HL-60/S4 treated with phorbol 12-myristate 13-acetate at 8.2 ng/mL for 4 days and 3 days (cell line): ENCODE results near the gene ITGBL1.

Source experiments
- in situ Hi-C: fragments of 300-500 bp; cut with MboI; formaldehyde crosslinking; loops from 2 replicates; pipeline ENCODE4 v1.15.0; 2022; ENCODE audit warnings: low sequenced_read_pairs

ITGBL1 gene

GRCh38 chr13:101691341-101691860 is 238.9 kb downstream of the ITGBL1 start:
- in situ Hi-C loops: no loop called here

DNA sequence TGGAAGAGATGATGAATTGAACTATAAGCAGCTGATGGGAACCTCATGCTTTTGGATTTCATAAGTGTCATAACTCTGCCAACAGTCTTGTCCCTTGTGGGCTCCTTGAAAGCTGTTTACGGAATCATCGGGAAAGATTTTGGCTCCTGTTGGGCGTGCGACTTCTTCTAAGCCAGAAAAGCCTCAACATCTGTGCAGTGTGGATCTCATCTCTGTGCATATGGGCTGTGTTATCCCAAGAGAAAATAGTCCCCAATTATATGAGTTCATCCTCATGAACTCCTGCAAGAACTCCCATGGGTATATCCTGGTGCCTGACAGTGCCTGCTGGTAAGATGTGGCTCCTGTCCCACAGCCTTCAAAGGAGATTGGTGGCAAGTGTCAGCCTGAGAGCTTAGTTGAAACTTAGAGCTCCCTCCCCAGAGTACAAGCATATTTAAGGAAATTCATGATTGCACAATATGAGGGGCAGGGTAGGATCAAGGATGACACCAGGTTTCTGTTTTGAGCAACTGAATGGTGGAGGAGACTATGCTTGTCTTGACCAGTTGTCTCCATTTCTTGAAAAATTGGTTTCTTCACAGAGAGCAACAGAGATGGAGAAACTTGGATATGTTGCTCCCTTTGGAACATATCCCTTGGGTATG is 243.5 kb downstream of the ITGBL1 start:
- in situ Hi-C loops: no loop called here

GRCh38 chr13:101697745-101698144 is 245.3 kb downstream of the ITGBL1 start:
- in situ Hi-C loops: no loop called here

DNA sequence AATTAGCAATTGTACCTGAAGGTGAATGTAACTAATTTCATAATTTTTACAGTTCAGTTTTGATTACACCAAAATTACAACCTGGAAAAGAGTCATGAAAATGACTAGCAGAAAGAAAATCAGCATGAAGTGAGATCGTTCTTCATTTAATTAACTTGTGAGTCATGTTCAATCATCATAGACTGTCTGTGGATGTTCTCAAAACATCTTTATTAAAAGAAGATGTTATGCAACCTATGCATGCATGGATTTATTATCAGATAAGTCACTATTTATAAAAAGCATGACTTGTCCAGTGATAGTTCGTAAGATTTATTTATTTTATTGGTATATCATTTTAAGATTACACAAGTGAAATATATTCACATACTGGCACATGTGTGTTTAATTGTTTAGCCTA is 245.9 kb downstream of the ITGBL1 start:
- in situ Hi-C loops: no loop called here

GRCh38 chr13:101700598-101700997 is 248.1 kb downstream of the ITGBL1 start:
- in situ Hi-C loops: no loop called here

DNA sequence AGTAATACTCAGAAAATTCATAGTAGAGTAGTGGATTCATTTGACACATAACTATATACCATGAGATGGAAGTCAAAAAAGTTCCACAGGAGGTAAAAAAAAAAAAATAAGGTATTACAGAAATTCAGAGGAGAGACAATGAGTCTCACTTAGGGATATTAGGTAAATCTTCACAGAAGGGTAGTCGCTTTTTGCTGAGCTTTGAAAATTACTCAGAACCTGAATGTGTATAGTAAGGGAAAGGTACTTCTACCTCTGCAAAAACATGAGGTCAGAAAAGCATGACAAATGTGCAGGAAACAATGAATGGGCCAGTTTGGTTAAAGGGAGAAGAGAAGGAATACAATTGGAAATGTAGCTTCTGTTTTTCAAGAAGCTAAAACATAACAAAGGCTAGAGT is 250.6 kb downstream of the ITGBL1 start:
- in situ Hi-C loops: no loop called here

DNA sequence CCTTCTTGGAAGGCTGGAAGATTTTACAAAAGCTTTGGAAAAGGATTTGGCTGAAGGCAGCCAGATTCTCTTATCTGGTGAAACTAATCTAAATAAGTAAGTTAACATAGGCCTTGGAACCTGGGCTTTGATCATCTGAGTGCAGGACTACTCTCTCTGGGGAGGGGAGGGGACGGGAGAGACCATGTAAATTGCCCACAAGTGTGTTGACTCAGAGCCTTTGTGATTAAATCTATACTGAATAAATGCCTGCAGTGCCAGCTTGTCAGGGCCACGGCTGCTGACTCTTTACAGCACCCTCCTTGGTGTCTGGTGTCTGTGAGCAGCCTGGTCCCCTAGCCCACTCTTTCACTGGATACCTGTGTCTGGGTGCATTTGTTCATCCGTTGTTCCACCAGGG is 251.4 kb downstream of the ITGBL1 start:
- in situ Hi-C loops: no loop called here

- in situ Hi-C loops: no loop called here
These were observed 254.2 kb downstream of the ITGBL1 start for GRCh38 chr13:101706651-101707050.

DNA sequence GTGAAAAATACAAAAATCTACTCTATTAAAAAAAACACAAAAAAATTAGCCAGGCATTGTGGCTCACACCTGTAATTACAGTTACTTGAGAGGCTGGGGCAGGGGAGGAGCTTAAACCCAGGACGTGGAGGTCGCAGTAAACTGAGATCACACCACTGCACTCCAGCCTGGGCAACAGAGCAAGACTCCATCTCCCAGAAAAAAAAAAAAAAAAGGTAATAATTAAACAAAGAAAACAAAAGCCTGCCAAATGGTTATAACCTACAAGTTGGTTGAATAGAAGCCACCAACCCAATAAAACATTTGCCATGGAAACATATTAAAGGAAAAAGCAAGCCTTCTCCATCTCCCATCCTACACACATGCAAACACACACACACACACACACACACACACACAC is 255.2 kb downstream of the ITGBL1 start:
- in situ Hi-C loops: no loop called here

DNA sequence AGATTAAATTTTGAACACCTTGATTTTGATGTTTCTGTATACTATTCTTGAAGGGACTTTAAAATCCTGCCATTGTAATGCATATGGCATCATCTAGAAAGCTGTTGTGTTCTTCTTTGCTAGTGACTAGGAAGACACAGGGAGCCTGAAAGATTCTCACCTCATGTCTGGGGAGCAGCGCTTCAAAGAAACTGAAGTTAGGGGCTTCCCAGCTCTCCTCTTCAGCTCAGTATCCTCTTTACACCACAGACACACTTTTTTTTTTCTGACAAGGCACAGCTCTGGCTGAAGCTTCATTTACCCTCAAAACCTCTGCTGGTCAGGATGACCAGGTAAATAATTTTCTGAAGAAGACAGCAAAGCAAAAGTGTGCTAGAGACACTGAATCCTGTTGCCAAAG is 255.6 kb downstream of the ITGBL1 start:
- in situ Hi-C loops: no loop called here

GRCh38 chr13:101709952-101710351 is 257.5 kb downstream of the ITGBL1 start:
- in situ Hi-C loops: no loop called here

DNA sequence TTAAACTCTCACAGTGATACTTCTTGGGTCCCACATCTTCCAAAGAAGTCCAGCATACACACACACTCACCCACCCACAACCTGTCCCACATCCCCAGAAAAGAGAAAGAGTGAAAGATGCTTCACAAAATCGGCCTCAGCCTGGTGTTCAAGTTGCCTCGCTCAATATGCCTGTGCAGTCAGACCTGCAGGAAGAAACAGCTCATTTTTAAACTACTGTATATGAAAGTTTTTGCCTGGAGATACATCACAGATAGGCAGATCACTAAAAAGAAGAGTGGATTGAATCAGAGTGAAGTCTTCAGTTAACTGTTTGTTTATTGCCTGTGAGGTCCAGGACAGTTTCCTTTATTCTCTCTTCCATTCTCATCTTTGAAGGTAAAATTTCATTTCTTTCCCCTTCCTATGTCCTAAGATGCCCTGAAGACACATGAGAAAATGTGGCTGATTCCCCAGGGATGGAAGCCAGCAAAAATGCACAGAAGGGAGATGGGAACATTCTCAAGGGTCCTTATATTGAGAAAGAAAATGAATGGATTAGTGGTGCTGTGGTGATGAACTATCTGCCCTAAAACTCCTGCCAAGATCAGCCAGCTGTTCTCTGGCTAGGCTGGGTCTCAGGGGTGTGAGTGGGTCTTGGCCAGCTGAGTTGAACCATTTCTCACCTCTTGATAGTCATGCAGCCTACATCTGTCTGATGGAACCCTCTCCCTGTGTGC is 259.0 kb downstream of the ITGBL1 start:
- in situ Hi-C loops: no loop called here

DNA sequence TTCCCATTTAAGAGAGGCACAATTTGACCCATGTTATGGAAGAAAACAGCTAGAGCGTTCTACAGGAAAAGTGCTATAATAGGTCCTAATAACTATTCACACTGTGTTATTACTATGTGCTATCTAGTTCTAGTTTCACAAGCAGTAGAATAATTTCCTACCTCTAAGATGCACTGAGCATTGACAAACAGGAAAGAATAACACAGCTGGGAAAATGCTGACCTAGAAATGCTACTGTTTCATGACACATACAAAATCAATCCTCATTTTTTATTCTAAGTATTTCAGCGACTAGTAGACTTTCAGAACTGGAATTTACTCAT is 259.5 kb downstream of the ITGBL1 start:
- in situ Hi-C loops: no loop called here

DNA sequence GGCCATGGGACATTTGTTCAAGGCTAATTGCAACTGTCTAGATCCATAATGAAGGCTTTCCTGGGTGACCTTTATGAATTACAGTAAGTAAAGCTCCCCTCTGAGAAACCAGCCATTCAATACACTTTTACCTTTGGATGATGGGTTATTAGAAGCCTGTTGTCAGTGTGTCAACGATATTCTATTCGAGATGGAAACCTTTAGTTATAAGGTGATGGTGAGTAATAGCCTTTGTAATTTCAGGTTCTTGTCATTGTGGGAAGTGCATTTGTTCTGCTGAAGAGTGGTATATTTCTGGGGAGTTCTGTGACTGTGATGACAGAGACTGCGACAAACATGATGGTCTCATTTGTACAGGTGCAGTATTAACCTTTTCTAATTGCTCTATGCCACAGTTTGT is 261.7 kb downstream of the ITGBL1 start:
- in situ Hi-C loops: no loop called here

DNA sequence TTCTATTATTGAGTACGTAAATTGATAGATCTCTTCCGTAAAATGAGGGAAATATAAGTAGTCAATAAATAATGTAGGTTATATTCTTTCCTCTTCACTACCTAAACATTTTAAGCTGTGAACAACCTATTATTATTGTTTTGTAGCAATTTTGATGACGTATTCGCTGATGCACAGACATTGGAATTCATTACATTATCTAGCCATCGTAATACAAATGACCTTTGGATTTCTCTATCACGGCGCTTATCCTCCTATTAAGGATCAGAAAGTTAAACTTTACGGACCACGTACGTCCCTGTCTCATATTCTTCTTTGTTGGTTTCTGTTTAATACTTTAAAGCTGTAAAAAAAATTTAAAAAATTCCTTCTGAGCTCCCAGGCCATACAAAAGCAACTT is 264.9 kb downstream of the ITGBL1 start:
- in situ Hi-C loops: no loop called here

GRCh38 chr13:101718496-101718895 is 266.0 kb downstream of the ITGBL1 start:
- in situ Hi-C loops: no loop called here

GRCh38 chr13:101726681-101727080 is 274.2 kb downstream of the ITGBL1 start:
- in situ Hi-C loops: no loop called here

GRCh38 chr13:101727118-101727517 is 274.6 kb downstream of the ITGBL1 start:
- in situ Hi-C loops: no loop called here

DNA sequence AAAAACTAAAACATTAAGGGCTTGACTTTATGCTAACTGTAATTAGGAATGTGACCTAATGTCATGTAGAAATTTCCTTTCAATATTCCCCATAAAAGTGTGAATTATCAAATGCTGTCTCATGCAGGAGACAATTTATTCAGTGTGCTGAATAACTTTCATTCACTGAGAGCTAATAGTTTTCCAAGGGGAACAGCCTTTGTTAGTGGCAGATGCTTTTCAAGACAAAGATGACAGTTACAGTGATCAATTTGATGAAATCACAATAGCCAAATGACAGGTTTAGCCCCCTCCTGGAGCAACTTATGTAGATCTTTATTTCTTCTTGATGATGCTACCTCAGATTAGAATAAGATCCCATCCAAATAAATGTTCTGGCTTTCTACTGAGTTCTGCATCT is 275.5 kb downstream of the ITGBL1 start:
- in situ Hi-C loops: no loop called here

GRCh38 chr13:101728615-101729014 is 276.1 kb downstream of the ITGBL1 start:
- in situ Hi-C loops: no loop called here

GRCh38 chr13:101730420-101731000 is 278.0 kb downstream of the ITGBL1 start:
- in situ Hi-C loops: no loop called here

- in situ Hi-C loops: no loop called here
These were observed 284.1 kb downstream of the ITGBL1 start for GRCh38 chr13:101736566-101736965.
